PFSK-1 (cell line): Measurements from ENCODE around the gene MIEF1.

Source experiments
- FOXP2 ChIP-seq: optimal IDR thresholded peaks from 2 replicates; pipeline ENCODE3; 2011; ENCODE audit warnings: borderline replicate concordance, control low read depth, inconsistent platforms; ENCODE audit not compliant: insufficient read depth; ENCODE audit errors: extremely low read length, extremely low read depth
- POLR2AphosphoS5 ChIP-seq: IDR thresholded peaks from 2 replicates; pipeline ENCODE4 v1.6.1; 2012; ENCODE audit warnings: low read depth, mild to moderate bottlenecking, control low read depth, low read length, moderate library complexity
- REST ChIP-seq, 2 experiments: IDR thresholded peaks; 2 replicates each; pipeline versions ENCODE4 v1.6.1 to v1.8.0; 2011 to 2012; ENCODE audit warnings: low read depth in 2 of 2, low read length in 2 of 2, control low read depth in 1 of 2, inconsistent platforms in 1 of 2, mild to moderate bottlenecking in 1 of 2, moderate library complexity in 1 of 2; ENCODE audit not compliant: insufficient read depth in 1 of 2
- SIN3A ChIP-seq: IDR thresholded peaks from 2 replicates; pipeline ENCODE4 v1.6.1; 2012; ENCODE audit warnings: mild to moderate bottlenecking, low read length, moderate library complexity, borderline replicate concordance; ENCODE audit not compliant: insufficient read depth
- TAF1 ChIP-seq: IDR thresholded peaks from 2 replicates; pipeline ENCODE4 v1.6.1; 2012; ENCODE audit warnings: low read length, control low read depth, borderline replicate concordance; ENCODE audit not compliant: insufficient read depth

GRCh38 chr22:39535357-39535725, 33.3 kb downstream of the MIEF1 start:
- TF ChIP-seq POLR2AphosphoS5 (no peak), REST (IDR thresholded peaks at IDR 0.05; ENCODE audit: insufficient read depth in 1 of 2, low read depth in 2 of 2, low read length in 2 of 2) (no peak), TAF1 (no peak), SIN3A (no peak), FOXP2 (no peak)
